ENCODE measurements around the gene MAPT.
"Not testable (repeated sequence)": the region's sequence is repeated elsewhere in the genome, so short reads cannot be mapped to it uniquely, and the experiment has no call there.

The MAPT gene

GRCh38 chr17:45862127-45862526, 32.2 kb upstream of the MAPT start:
- DNase-seq (ENCODE audit: low read depth) = not testable (repeated sequence)

DNA sequence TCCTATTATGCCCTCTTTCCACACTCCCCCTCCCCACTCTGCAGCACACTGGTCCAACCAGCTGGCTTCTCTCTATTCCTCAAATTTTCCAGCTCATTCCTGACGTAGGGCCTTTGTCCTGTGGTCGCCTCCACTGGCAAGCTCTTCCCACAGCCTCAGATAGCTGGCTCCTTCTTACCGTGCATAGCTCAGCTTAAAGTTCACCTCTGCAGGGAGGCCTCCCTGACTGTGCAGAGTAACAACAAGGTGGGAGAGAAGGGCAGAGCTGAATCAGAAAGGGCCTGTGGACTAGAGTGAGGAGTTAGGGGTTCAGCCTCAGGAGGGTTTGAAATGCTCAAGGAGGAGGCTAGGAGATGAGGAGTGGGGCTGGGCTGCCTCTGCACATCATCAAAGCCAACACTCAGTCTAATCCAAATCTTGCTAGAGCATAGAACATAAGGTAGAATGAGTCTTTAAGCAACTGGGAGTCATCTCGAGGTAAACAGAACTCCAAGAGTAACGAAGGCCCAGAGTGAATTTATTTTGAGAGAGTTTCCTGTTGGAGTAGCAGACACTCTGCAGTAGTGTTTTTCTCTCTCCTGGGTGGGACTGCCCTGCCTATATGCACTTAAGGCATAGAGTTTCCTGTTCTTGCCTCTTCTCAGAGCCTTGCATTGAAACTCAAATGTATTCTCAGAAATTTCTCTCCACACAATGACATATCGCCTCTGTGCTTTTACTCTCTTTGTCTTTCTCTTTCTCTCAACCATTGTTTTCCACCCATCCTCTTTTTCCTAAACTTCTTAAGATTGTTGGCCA, 30.3 kb upstream of the MAPT start:
- DNase-seq (ENCODE audit: low read depth) = no peak

- DNase-seq (ENCODE audit: low read depth) = no peak
Observed at GRCh38 chr17:45867171-45867570, 27.2 kb upstream of the MAPT start.

GRCh38 chr17:45867702-45868101, 26.7 kb upstream of the MAPT start:
- DNase-seq (ENCODE audit: low read depth) = no peak

GRCh38 chr17:45868276-45868675, 26.1 kb upstream of the MAPT start:
- no peak for DNase-seq (ENCODE audit: low read depth)

- DNase-seq (ENCODE audit: low read depth) = no peak
Observed at GRCh38 chr17:45869676-45870341, 24.5 kb upstream of the MAPT start.

DNA sequence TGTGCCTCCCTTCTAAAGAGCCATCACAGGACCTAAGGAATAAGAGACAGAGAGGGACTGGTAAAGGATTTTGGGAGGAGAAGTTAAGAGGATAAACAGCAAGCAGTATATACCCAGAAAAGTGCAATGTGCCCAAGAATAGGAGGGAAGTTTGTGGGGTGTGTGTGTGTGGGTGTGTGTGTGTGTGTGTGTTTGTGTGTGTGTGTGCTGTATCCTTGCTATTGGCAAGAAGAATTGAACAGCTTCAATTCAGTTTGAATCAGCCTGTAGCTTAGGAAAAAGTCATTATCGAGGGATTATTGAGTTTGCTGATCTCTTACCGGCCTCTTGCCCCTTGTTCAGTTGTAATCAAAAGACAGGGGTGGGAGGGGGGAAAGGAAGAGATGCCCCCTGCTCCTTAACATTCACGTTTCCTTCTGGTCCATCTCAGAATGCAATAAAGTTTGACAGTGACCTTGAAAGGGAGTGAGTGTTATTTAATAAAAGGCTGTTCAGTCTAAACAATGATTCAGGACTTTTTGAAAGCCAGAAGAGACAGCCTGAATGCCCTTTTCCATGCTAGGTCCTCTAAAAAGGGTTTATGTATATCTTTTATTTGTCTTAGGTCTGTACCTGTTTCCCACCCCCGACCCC, 23.9 kb upstream of the MAPT start:
- no peak for DNase-seq (ENCODE audit: low read depth)

GRCh38 chr17:45871718-45872117, 22.6 kb upstream of the MAPT start:
- DNase-seq (ENCODE audit: low read depth) = no peak

DNA sequence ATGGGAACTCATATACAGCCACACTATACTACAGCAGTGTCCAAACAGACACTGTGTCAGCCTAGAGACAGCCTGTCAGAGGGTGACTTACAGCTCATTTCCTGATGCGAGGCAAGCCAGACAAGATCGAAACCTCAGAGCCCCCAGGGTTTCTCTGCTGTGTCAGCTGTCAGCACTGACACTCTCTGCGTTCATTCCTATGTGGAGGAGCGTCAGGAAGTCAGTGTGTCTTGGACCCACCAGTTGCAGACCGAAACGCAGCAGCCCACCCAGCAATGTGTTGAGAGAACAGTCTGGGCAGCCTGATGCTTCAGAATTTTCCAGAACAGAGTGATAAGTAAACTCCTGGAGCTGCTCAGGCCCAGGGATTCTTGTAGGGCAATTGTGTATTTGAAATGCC, 20.6 kb upstream of the MAPT start:
- no peak for DNase-seq (ENCODE audit: low read depth)

DNA sequence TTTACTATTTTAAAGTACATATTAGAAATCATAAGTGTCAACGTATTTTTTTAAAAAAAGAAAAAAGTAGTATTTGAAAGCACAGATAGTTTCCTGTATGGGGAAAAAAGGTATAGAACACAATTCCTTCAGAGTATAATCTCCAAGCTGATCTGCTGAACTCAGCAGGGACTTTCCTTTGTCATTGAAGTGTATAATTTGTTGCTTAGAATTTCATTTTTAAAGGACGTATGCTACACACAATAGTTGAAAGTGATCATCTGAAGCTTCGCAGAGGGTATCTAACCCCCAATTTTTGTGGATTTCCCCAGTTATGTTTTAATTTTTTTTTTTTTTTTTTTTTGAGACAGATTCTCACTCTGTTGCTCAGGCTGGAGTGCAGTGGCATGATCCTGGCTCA, 20.2 kb upstream of the MAPT start:
- DNase-seq (ENCODE audit: low read depth) = no peak

GRCh38 chr17:45876539-45876938, 17.8 kb upstream of the MAPT start:
- DNase-seq (ENCODE audit: low read depth) = no peak

DNA sequence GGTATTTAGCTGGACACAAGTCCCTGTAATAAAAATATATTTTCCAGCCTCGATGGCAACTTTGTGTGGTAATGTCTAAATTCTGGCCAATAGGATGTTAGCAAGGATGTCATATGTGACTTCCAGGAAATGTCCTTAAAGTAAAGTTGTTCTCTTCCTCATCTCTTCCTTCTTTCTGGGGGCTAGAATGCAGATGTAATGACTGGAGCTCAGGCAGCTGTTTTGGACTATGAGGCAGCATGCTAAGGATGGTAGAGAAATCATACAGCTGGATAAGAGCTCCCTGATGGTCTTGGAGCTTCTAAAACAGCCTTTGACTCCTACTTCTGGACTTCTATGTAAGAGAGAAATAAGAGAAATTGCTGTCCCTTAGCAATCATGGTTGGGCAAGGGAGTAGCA, 16.9 kb upstream of the MAPT start:
- no peak for DNase-seq (ENCODE audit: low read depth)

- no peak for DNase-seq (ENCODE audit: low read depth)
Observed at GRCh38 chr17:45883063-45883462, 11.3 kb upstream of the MAPT start.

DNA sequence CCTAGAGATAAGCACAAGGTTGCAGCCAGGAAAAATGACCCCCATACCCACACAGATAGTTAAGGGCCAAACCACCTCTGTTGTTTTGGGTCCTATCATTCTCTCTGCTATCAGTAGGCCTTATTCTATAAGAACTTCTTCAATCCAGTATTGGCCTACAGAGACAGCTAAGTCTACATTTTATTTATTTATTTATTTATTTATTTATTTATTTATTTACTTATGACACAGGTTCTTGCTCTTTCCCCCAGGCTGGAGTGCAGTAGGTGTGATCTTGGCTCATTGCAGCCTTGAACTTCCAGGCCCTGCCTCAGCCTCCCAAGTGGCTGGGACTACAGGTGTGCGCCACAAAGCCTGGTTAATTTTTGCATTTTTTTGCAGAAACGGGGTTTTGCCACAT, 7.5 kb upstream of the MAPT start:
- DNase-seq (ENCODE audit: low read depth) = no peak

DNA sequence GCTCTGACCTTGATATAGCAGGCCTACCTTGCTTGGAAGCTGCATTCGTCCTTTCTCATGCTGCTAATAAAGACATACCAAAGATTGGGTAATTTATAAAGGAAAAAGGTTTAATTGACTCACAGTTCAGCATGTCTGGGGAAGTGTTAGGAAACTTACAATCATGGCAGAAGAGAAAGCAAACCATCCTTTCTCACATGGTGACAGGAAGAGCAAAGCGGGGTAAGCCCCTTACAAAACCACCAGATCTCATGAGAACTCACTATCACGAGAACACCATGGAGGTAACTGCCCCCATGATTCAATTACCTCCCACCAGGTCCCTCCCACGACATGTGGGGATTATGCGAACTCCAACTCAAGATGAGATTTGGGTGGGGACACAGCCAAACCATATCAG, 6.0 kb upstream of the MAPT start:
- no peak for DNase-seq (ENCODE audit: low read depth)

DNA sequence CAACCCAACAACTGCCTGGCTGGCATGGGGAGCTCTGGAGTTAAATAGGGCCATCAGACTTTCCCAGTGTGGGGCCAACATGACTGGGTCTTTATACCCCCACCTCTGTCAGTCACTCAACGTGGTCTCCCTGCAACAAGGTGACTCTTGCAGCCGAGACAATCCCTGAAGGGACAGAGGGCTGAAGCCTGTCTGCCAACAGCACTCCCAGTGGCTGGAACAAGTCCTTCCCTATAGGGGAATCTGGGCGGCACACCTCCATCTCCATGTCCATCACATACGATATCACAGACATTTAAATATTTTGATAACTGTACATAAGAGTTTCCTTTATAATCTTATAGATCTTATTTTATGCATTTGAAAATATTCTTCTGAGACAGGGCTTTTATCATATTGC, 4.8 kb upstream of the MAPT start:
- no peak for DNase-seq (ENCODE audit: low read depth)

DNA sequence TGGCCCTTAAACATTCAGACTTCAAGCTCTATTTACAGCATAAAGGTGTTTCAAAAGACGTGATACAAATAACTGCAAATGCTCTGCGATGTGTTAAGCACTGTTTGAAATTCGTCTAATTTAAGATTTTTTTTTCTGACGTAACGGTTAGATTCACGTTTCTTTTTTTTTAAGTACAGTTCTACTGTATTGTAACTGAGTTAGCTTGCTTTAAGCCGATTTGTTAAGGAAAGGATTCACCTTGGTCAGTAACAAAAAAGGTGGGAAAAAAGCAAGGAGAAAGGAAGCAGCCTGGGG, 681 bp upstream of the MAPT start:
- DNase-seq (ENCODE audit: low read depth) = no peak

DNA sequence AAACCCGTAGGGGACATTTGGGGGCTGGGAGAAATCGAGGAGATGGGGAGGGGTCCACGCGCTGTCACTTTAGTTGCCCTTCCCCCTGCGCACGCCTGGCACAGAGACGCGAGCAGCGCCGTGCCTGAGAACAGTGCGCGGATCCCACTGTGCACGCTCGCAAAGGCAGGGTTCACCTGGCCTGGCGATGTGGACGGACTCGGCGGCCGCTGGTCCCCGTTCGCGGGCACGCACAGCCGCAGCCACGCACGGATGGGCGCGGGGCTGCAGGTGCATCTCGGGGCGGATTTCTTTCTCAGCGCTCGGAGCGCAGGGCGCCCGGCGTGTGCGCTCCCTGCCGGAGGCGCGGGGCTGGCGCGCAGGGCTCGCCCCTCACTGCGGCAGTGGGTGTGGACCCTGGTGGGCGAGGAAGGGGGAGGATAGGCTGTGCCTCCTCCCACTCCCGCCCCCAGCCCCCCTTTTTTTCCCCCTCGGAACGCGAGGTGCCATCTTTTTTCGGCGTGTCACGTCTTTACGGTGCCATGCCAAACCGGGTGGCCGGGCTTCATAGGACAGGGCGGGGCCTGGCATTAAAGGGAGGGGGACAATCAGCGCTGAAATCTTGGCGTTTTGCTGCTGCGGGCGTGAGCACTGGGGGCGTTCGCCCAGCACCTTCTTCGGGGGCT, 1.1 kb downstream of the MAPT start:
- DNase-seq (ENCODE audit: low read depth) = no peak

DNA sequence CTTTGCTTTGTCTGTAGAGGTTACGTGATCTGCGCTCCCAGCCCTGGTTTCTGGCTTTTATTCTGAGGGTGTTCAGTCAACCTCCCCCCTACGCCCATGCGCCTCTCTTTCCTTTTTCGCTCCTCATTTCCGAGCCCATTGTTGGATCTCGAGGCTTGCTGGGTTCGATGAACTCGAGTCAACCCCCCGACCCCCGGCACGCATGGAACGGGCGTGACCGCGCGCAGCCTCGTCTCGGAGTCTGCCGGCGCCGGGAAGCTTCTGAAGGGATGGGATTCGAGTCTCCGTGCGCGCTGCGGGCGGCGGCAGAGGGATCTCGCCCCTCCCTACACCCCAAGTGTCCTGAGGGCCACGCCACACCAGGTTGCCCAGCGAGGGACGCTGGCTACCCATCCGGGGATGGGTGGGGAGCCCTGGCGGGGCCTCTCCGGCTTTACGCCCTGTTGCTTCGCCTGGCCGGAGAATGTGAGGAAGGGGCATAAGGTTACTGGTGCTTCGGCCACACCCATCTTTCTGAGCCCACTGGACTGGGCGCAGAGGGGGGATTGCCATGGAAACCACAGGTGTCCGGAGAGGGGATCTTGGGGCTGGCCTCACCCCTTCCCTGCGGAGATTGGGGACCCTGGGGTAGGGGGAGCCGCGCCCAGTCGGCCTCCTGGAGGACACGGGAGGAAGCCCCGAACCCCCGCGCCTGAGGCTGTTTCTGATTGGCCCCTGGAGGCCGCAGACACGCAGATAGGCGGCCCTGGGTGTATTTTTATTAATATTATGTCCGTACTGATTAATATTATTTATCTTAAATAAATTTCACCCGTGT, 1.8 kb downstream of the MAPT start:
- no peak for DNase-seq (ENCODE audit: low read depth)

DNA sequence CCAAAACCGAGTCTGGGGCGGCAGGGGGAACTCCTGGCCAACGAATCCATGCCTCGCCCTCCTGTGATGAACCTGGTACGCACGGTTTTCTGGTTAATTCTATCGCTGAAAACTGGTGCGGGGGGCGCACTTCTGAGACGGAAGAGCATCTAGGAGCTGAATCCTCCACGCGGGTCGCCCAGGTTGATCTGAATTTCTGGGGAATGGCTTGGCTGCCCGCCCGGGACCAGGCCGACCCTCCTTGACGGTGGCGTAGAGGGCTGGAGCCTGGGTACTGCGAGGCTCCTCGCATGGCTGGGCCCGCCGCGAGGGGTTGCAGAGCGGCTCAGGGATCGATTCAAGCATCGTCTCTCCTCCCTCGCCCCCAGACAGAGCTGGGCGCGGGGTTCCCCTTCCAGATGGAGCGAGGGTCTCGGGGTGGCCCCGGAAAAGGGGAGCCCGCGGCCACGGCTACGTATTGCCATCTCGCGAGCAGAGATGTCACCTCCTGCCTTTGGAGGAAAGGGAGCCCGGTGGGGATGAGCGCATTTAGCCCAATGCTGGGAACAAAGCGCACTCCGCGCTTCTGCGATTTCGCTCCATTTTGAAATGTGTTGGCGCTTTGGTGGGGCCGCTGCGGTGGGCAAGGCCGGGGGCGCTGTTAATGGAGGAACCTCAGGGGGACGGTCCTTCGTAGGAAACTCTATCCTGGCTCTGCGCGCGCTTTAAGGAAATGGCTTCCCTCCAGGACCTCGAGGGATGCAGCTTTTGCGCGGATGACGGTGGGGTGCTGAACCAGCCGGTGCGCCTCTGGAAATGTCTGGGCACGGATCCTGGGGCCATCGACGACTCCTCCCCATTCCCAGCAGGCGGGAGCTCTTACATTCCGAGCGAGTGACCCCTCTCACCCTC, 2.7 kb downstream of the MAPT start:
- DNase-seq (ENCODE audit: low read depth) = no peak

DNA sequence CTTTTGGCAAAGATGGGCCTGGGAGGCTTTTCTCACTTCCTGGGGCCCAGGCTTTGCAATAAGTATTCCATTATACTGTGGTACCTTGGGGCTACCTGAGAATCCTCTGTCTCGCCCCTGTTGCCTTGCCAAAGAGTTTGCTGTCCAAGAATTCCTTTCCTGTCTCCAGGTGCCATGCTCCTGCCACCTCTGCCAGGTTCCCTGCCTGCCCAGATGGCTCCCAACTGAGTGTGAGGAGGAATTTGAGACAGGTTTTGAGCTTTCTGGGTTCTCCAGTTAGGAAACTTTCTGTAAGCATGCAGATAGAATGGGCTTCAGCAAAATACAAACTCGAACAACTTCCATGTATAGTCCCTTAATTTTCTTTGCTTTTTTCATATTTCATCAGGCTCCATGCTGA, 5.8 kb downstream of the MAPT start:
- DNase-seq (ENCODE audit: low read depth) = no peak

Data from EH (cell line).